Activated CD4-positive, CD25-positive, alpha-beta regulatory T cell treated with anti-CD3 and anti-CD28 coated beads, Interleukin-2, amount 50 U/mL, for 72 hours (primary cell): ENCODE measurements around the gene SYT1.

ENCODE experiments used
- DNase-seq: peaks from one replicate; pipeline ENCODE4 v3.0.0; 2021

Gene SYT1

GRCh38 chr12:78898416-78898815, 33.8 kb downstream of the SYT1 start:
- DNase-seq: no peak

GRCh38 chr12:78914859-78915331, 50.3 kb downstream of the SYT1 start:
- DNase-seq: no peak

DNA sequence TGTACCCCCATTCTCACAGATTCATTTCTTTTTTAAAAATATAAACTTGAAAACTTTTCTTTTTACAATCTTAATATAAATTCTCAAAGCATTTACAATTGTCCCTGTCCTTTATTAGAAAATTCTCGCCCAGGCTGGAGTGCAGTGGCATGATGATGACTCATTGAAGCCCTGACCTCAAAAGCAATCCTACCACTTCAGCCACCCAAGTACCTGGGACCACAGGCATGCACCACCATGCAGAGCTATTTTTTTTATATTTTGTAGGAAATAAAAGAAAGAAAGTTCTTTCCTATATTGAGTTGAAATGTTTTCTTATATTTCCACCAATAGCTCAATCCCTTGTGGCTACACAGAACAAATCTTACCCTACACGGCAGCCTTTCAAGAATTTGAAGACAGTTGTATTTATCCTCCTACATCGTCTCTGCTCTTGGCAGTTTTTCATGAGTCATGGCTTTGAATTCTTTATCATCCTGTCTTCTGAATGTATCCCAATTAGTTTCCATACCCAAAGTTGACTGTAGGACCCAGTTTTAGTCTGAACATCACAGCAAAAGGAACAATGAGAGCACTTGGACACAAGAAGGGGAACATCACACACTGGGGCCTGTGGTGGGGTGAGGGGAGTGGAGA, 52.4 kb downstream of the SYT1 start:
- no peak for DNase-seq

DNA sequence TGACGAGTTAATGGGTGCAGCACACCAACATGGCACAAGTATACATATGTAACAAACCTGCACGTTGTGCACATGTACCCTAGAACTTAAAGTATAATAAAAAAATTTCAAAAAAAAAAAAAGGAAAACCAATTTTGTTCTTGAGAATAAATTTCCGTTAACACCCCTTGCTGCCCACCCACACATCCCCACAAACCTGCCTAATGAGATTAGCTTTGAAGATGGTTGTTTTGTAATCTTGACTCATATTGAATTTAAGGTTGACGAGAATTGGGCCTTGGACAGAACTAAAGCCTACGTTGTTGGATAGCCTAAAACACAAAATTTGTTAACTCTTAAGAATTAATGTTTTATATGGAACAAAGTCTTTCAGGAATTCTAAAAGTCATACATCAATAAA, 52.9 kb downstream of the SYT1 start:
- no peak for DNase-seq

DNA sequence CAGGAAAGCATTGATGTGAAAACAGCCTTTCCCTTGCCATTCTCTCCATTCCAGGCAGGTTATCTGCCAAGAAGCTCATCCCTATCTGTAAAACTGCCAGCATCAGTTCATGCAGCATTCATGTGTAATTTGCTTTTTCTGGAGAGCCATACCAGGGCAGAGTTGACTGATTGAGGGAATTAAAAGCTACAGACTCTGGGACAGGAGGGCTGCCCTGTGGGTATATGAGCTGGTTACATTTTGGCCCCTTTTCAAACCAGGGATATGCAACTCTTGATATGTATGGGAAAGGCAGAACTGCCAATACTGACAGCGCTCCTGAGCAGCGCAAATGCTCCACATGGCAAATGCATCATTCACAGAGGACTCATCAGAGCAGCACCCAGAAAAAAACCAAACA, 53.7 kb downstream of the SYT1 start:
- DNase-seq: no peak

GRCh38 chr12:78928200-78929074, 63.9 kb downstream of the SYT1 start:
- DNase-seq: no peak

GRCh38 chr12:78929075-78929418, 64.5 kb downstream of the SYT1 start:
- no peak for DNase-seq

DNA sequence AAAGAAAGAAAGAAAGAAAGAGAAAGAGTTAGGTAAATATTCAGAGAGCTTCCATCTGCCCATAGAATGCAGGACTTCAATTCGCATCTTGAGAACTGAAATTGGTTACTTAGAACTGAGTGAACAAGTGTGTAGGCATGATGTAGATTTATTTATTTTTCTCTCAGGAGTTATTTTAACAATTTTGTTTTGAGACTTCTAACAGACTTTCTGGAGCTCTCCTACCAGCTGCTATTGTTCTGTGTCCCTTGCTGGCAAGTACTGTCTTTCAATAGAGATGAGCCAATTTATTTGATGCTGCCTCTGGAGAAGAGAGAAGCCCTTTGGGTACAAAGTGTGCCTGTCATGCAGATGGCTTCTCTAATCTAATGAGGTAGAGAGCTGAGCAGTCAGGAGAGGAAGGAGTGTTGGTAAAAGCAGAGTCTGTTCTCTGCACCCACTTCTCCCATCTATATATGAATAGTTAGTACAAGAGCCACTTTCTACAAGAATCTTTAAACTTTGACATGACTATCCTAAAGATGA, 67.0 kb downstream of the SYT1 start:
- no peak for DNase-seq

DNA sequence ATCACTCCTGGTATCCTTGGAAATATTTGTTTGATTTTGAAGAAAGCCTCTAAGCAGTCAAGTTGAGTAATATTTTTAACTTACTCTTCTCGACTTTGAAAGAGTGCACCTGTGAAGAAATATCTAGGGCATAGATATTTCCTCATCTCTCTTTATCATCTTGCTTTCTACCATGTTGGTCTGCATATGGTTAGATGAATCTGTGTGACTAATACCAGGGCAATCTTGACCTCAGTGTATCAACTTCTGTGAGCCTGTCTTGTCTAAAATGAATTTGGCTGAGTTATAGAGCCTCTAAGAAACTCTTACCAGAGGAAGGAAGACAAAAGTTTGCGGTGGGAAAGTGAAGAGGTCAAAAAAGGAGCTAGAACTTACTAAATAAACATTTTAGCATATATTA, 68.4 kb downstream of the SYT1 start:
- no peak for DNase-seq

DNA sequence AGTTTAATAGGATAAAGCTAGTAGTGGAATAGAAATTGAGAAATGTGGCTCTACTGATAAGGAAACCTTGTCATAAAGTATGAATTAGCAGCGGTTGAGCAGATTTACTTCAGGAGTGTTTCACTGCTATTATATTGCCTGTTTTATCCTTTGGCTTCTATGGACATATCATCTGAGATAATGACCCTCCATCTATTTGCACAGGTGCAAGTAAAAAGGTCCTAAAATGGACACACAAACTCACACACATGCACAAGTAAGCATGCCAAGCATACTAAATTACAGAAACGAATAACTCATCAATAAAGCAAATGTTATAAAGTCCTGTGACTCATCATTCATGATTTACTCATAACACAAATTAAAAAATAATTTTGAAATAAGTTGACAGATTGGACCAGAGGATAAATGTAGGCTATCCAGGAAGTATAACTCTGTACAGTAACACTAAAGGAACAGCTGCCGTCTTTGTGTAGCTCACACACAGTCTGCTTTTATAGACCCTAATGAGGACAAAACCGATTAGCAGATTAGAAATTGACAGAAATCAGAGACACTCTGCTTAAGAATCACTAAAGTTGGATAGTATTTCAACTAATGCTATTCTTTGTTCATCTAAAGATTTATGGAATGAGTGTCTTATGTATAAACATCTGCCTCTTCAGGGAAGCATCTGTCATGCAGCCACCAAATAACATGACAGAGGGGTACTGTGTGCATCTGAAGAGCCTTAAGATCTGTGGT, 73.9 kb downstream of the SYT1 start:
- DNase-seq: no peak

- no peak for DNase-seq
Observed at GRCh38 chr12:78949532-78949931, 85.0 kb downstream of the SYT1 start.

DNA sequence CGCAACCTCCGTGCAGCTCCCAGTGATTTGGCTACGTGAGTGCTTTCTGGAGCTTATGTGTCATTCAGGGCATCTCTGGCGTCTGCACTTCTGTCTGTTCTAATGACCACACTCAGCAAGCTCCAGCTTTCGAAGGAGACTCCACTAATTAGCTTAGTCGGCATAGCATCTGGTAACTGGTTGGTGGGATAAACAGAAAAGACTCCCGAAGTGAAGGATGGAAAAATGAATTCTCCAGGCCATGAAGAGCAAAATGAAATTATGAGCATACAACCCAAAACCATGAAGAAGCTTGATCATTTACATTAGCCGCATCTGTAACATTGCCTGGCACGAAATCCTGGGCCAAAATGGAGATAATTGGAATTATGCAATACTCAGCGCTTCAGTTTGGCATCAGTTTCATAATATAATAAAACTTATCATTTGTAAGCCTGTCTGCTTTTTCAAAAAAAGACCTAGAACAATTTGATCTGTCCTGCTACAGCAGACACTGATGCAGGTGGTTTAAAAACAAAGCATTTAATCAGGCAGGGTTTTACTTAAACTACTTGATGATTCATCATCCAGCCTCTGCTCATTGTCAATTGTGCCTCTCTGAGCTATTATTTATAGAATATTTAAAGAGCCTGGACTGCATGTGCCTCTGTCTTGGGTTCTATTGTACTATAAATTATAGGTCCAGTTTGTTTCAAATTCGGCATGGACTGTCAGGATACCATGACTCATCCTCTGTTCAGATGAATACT, 87.4 kb downstream of the SYT1 start:
- DNase-seq: no peak

DNA sequence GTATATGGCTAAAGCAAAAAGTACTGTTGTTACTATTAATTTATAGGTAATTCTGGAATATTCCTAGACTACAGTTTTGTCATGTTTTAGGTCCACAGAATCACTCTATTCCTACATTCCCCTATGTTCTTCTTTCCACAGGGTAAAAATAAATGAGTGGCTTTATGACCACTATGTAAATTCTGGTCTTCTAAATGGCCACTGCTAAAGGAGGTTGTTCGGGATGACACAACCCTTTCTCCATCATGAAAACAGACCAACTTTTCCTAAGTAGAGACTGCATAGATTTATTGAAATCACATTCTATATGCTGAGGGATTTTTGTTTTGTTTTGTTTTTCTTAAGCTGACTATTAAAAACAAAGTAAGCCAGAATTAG, 88.0 kb downstream of the SYT1 start:
- DNase-seq: no peak

GRCh38 chr12:78958941-78959340, 94.4 kb downstream of the SYT1 start:
- DNase-seq: no peak

DNA sequence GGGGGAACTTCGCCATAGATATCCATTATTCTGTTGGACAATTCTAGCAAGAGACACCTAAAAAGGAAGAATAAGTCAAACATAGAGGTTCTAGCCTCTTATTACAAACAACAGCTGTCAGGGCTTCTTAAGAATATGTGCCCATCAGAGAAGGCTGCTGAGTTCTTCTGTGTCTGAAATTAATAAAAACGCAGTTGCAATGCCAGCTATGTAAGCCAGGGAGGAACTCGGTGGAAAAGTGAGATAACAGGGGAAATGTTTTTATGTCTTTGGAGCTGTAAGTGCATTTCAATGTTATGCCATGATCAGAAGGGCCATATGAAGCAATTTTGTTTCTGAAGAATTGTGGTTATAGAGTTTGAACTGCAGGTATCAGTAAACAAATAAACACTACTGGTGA, 95.0 kb downstream of the SYT1 start:
- DNase-seq: no peak

- DNase-seq: no peak
Observed at GRCh38 chr12:78961171-78961570, 96.6 kb downstream of the SYT1 start.

DNA sequence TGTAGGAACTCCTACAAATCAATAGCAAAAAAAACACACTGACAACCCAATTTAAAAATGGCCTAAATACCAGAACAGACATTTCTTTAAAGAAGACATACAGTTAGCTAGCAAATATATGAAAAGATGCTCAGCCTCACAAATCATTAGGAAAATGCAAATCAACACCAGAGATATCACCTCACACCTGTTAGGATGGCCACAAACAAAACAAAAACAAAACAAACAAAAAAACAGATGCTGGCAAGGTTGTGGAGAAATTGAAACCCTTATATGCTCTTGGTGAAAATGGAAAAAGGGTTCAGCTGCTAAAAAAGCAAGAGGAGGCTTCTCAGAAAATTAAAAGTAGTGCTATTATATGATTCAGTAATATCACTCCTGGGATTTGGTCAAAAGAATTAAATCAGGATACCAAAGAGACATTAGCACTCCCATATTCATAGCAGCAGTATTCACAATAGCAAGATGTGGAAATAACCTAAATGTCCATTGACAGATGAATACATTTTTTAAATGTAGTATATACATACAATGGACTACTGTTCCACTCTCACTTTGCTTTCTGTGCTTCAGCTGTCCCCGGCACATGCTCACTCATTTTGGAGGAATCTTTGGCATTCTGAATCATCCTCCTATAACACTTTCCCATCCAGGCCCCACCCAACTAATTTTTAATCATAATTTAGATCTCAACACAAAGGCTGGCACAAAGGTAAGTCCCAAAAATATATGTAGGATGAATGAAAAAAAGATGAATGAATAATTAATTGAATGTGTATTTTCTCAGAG, 99.1 kb downstream of the SYT1 start:
- no peak for DNase-seq

DNA sequence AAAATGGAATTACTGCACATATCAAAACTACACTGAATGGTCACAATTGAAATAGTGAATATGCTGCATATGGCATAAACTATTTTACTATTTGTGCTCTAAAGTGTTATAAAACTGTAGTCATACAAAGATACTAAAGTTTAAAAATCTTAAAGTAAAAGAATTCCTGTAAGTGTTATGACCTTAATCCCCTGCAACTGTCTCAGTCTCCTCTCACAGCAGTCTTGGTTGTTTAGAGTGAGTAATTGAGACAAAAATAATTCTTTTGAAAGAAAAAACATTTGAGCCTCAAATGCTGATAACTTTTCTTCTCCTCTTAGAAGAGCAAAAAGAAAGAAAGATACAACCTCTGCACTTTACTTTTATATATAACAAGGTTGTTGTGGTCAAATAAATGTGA, 99.9 kb downstream of the SYT1 start:
- DNase-seq: no peak

- DNase-seq: no peak
Observed at GRCh38 chr12:78966062-78966461, 101.5 kb downstream of the SYT1 start.

DNA sequence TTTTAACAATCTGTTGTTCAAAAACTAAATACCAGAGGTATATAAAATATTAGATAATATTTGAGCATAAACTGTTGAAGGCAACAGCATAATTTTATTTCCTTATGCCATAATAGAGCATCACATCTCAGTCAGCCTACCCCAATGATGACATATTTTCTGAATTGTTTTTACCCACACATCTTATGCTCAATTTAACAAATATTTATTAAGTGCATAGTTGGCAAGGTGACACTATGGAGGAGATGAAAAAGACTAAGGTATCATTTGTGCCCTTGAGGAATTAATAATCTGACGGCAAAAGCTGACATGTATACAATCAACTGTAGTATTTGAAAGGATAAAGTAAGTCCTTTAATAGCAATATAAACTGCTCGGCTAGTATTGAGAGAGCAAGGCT, 102.4 kb downstream of the SYT1 start:
- no peak for DNase-seq

GRCh38 chr12:78968226-78968625, 103.7 kb downstream of the SYT1 start:
- no peak for DNase-seq

GRCh38 chr12:78970041-78970440, 105.5 kb downstream of the SYT1 start:
- no peak for DNase-seq
